Mammary epithelial cell (primary cell): ENCODE data around the gene FUOM.

Experiments
- EZH2 ChIP-seq: IDR thresholded peaks from 2 replicates; pipeline ENCODE4 v1.6.1; 2012; ENCODE audit warnings: low read length, inconsistent platforms, borderline replicate concordance
- TF ChIP-seq, protein P1 (sequence below), 2 donors: IDR thresholded peaks in 1 of 2; conservative IDR thresholded peaks in 1 of 2; 2 replicates each; pipeline ENCODE4 v1.5.1; 2011 to 2012; ENCODE audit warnings: inconsistent platforms in 2 of 2, low read length in 2 of 2, mild to moderate bottlenecking in 2 of 2, control low read depth in 1 of 2, low read depth in 1 of 2; ENCODE audit not compliant: insufficient read depth in 1 of 2; ENCODE audit errors: extremely low read depth in 1 of 2

DNA sequence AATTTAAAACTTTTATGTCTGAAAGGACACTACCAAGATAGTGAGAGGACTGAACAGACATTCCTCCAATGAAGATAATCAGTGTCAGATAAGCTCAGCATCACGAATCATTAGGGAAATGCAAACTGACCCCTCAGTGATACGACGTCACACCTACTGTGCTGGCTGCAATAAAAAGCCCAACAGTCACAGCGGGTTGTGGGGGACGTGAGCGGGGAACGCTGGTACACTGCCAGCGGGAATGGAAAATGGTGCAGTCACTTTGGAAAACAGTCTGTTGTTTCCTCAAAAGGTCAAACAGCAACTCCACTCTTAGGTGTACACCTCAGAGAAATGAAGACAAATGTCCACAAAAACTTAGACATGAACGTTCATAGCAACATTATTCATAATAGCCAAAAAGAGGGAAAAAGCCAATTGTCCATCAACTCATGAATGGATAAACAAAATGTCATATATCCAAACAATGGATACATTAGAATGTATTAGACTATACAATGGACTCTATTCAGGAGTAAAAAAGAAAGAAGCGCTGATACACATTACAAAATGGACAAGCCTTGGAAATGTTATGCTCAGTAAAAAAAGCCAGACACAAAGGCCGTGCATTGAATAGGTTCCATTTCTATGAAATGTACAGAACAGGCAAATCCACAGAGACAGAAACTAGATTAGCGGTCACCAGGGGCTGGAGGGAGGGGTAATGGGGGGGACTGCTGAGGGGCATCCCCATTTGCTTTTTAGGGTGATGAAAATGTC, 17.7 kb upstream of the FUOM start:
- TF ChIP-seq, protein P1, sequence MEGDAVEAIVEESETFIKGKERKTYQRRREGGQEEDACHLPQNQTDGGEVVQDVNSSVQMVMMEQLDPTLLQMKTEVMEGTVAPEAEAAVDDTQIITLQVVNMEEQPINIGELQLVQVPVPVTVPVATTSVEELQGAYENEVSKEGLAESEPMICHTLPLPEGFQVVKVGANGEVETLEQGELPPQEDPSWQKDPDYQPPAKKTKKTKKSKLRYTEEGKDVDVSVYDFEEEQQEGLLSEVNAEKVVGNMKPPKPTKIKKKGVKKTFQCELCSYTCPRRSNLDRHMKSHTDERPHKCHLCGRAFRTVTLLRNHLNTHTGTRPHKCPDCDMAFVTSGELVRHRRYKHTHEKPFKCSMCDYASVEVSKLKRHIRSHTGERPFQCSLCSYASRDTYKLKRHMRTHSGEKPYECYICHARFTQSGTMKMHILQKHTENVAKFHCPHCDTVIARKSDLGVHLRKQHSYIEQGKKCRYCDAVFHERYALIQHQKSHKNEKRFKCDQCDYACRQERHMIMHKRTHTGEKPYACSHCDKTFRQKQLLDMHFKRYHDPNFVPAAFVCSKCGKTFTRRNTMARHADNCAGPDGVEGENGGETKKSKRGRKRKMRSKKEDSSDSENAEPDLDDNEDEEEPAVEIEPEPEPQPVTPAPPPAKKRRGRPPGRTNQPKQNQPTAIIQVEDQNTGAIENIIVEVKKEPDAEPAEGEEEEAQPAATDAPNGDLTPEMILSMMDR (conservative IDR thresholded peaks at IDR 0.05 in 1 of 2, IDR thresholded peaks at IDR 0.05 in 1 of 2; ENCODE audit: extremely low read depth in 1 of 2, insufficient read depth in 1 of 2, low read depth in 1 of 2, low read length in 2 of 2), result no peak
- TF ChIP-seq EZH2, result no peak
